Lower leg skin (tissue), 3 donors: ENCODE data around the gene GCNT2.

Source experiments
- CTCF ChIP-seq, 3 donors: fragments of 450-650 bp; IDR thresholded peaks; one replicate each; pipeline ENCODE4 v1.5.1; 2016; ENCODE audit warnings: antibody characterized with exemption in 3 of 3, mild to moderate bottlenecking in 3 of 3, moderate library complexity in 2 of 3
- POLR2A ChIP-seq, 2 donors: fragments of 450-650 bp; IDR thresholded peaks; one replicate each; pipeline ENCODE4 v1.6.1; 2016 to 2017; ENCODE audit warnings: antibody characterized with exemption in 2 of 2, mild to moderate bottlenecking in 1 of 2, moderate library complexity in 1 of 2

GRCh38 chr6:10644225-10644624, 123.1 kb downstream of the GCNT2 start:
- no peak for TF ChIP-seq CTCF (IDR thresholded peaks at IDR 0.05)
- no peak for TF ChIP-seq POLR2A (IDR thresholded peaks at IDR 0.05)
